CD14-positive monocyte (primary cell): ENCODE data around the gene PDPK1. TPM values are rescaled to one million over a fixed set of nuclear protein-coding genes. Genes with fewer than 3 reads are reported as not detected.
A peak's percentile ranks its signal among the peaks of the same experiment; 100 is the strongest.

Experiments used
- DNase-seq, 3 donors: peaks; one replicate each; pipeline ENCODE4 v3.0.0-alpha.2; 2011 to 2022
- H2AFZ ChIP-seq: 2 replicates; pipeline ENCODE4 v1.6.0; 2012; ENCODE audit warnings: mild to moderate bottlenecking, low read depth, low read length, inconsistent platforms; ENCODE audit not compliant: insufficient read depth, poor library complexity, severe bottlenecking
- H3K27ac ChIP-seq, 2 donors: 1 replicate in 1 of 2; 2 replicates in 1 of 2; pipeline ENCODE4 v1.5.1; 2012 to 2013; ENCODE audit warnings: low read length in 2 of 2, control low read depth in 1 of 2, inconsistent platforms in 1 of 2, low read depth in 1 of 2, mild to moderate bottlenecking in 1 of 2
- H3K27me3 ChIP-seq, 2 donors: one replicate each; pipeline versions ENCODE4 v1.6.0 to v1.6.1; 2011 to 2013; ENCODE audit warnings: low read length in 2 of 2; ENCODE audit not compliant: control insufficient read depth in 2 of 2, insufficient read depth in 2 of 2
- H3K36me3 ChIP-seq, 2 donors: replicated peaks in 1 of 2; 1 replicate in 1 of 2; 2 replicates in 1 of 2; pipeline versions ENCODE4 v1.5.1 to v1.6.1; 2012 to 2013; ENCODE audit warnings: low read length in 2 of 2, control low read depth in 1 of 2, inconsistent platforms in 1 of 2, mild to moderate bottlenecking in 1 of 2; ENCODE audit not compliant: insufficient read depth in 2 of 2, control insufficient read depth in 1 of 2
- H3K4me1 ChIP-seq, 2 donors: 1 replicate in 1 of 2; 2 replicates in 1 of 2; pipeline versions ENCODE4 v1.5.1 to v1.6.1; 2012 to 2013; ENCODE audit warnings: low read length in 2 of 2, control low read depth in 1 of 2, inconsistent platforms in 1 of 2, mild to moderate bottlenecking in 1 of 2, moderate library complexity in 1 of 2; ENCODE audit not compliant: insufficient read depth in 2 of 2, control insufficient read depth in 1 of 2
- H3K4me2 ChIP-seq: replicated peaks from 2 replicates; pipeline ENCODE3; 2012; ENCODE audit warnings: low read length, moderate library complexity, mild to moderate bottlenecking; ENCODE audit not compliant: poor library complexity, severe bottlenecking; ENCODE audit errors: extremely low read depth
- H3K4me3 ChIP-seq, 3 experiments: fragments of 200-600 bp in 1 of 3; sonication (generic) in 1 of 3; replicated peaks in 1 of 3; 1 replicate in 2 of 3; 2 replicates in 1 of 3; pipeline ENCODE4 v1.5.1; 2011 to 2013; ENCODE audit warnings: low read length in 3 of 3, mild to moderate bottlenecking in 3 of 3, control low read depth in 2 of 3, low read depth in 2 of 3, inconsistent platforms in 1 of 3, moderate library complexity in 1 of 3
- H3K79me2 ChIP-seq: 2 replicates; pipeline ENCODE4 v1.6.0; 2012; ENCODE audit warnings: mild to moderate bottlenecking, control low read depth, inconsistent platforms, low read length, moderate library complexity; ENCODE audit not compliant: insufficient read depth
- H3K9ac ChIP-seq: 2 replicates; pipeline ENCODE4 v1.6.0; 2017; ENCODE audit warnings: low read length, mild to moderate bottlenecking; ENCODE audit not compliant: insufficient read depth, poor library complexity, severe bottlenecking
- H3K9me3 ChIP-seq, 2 donors: replicated peaks in 1 of 2; 1 replicate in 1 of 2; 2 replicates in 1 of 2; pipeline versions ENCODE4 v1.5.1 to v1.6.1; 2012 to 2013; ENCODE audit warnings: low read length in 2 of 2, control low read depth in 1 of 2; ENCODE audit not compliant: control insufficient read depth in 1 of 2, insufficient read depth in 1 of 2
- H4K20me1 ChIP-seq: 2 replicates; pipeline ENCODE4 v1.6.0; 2012; ENCODE audit warnings: mild to moderate bottlenecking, low read length, control low read depth, moderate library complexity; ENCODE audit not compliant: insufficient read depth
- H3K27ac Mint-ChIP-seq, 7 donors: one replicate each; pipeline ENCODE4 v1.8.0; 2020; ENCODE audit warnings: mild to moderate bottlenecking in 7 of 7, mixed read lengths in 7 of 7, moderate library complexity in 6 of 7, inconsistent platforms in 2 of 7
- H3K27me3 Mint-ChIP-seq, 3 donors: one replicate each; pipeline ENCODE4 v1.8.0; 2021 to 2022; ENCODE audit warnings: low read depth in 3 of 3, mild to moderate bottlenecking in 3 of 3, mixed read lengths in 3 of 3, moderate library complexity in 3 of 3, inconsistent platforms in 1 of 3
- H3K36me3 Mint-ChIP-seq, 2 donors: one replicate each; pipeline ENCODE4 v1.8.0; 2020; ENCODE audit warnings: mixed read lengths in 2 of 2, inconsistent platforms in 1 of 2, mild to moderate bottlenecking in 1 of 2
- H3K4me1 Mint-ChIP-seq: one replicate; pipeline ENCODE4 v1.8.0; 2020; ENCODE audit warnings: mild to moderate bottlenecking, mixed read lengths
- H3K4me3 Mint-ChIP-seq, 2 donors: one replicate each; pipeline ENCODE4 v1.8.0; 2020; ENCODE audit warnings: mild to moderate bottlenecking in 2 of 2, mixed read lengths in 2 of 2, moderate library complexity in 1 of 2
- H3K9me3 Mint-ChIP-seq, 7 donors: one replicate each; pipeline ENCODE4 v1.8.0; 2020 to 2022; ENCODE audit warnings: mixed read lengths in 7 of 7, mild to moderate bottlenecking in 6 of 7, moderate library complexity in 6 of 7, inconsistent platforms in 2 of 7
- CTCF ChIP-seq: fragments of 200-600 bp; IDR thresholded peaks from one replicate; pipeline ENCODE4 v1.8.0; 2022; ENCODE audit warnings: antibody characterized with exemption, mild to moderate bottlenecking
- WGBS: methylation state at CpG from one replicate; pipeline ENCODE4 v1.1.5; 2013; ENCODE audit warnings: missing lambda C conversion rate; ENCODE audit not compliant: insufficient coverage; 5-methylcytosine and 5-hydroxymethylcytosine counted together
- intact Hi-C, 2 donors: fragments of 100-400 bp; cut with micrococcal nuclease; formaldehyde crosslinking; loops; one replicate each; pipeline versions ENCODE4 v1.15.0 to v1.15.1; 2023
- polyA plus RNA-seq, 3 donors: library from polyadenylated mRNA; depleted of rRNA in 1 of 3; unstranded in 2 of 3; stranded (reverse) in 1 of 3; fragments of 300-500 nt in 2 of 3; fragments of >200 nt in 1 of 3; fragmentation: Illumina TruSeq in 2 of 3; gene quantifications; 1 replicate in 2 of 3; 2 replicates in 1 of 3; pipeline ENCODE4 v1.2.3, GENCODE V29; 2012 to 2021

The PDPK1 gene
- polyA plus RNA-seq, 3 donors, result 35.6 to 45.9 (median 38.6) TPM

GRCh38 chr16:2513405-2514332, 24.2 kb upstream of the PDPK1 start, which contains the start of gene ATP6V0C:
Gene ATP6V0C, plus strand, starts transcription at chr16:2513952. Its CDS starts 152 bp downstream, at chr16:2514104.
- peak within 1 kb of the TSS; percentile 99 for H3K4me2 ChIP-seq
- H4K20me1 ChIP-seq, result peaks cover 42% of the 10 kb centered on the region
- H3K4me3 Mint-ChIP-seq, result peak within 1 kb of the TSS; percentile 98 to 99
- peaks cover 82% of the 10 kb centered on the region for H3K4me1 Mint-ChIP-seq
- intact Hi-C loops, result no loop called here
- H3K9me3 Mint-ChIP-seq, result peaks cover 0 to 9% (median 0%) of the 10 kb centered on the region in 7 donors
- peak within 1 kb of the TSS; percentile 99 to 100 (median 99) for H3K27ac Mint-ChIP-seq
- peaks cover 73 to 86% of the 10 kb centered on the region in 2 donors for H3K4me1 ChIP-seq
- H3K4me3 ChIP-seq, result peak within 1 kb of the TSS; percentile 73 to 100 (median 92)
- H3K36me3 Mint-ChIP-seq, result peaks cover 26 to 33% of the 10 kb centered on the region in 2 donors
- H3K27me3 Mint-ChIP-seq, result peaks cover 2 to 6% (median 6%) of the 10 kb centered on the region in 3 donors
- peak within 1 kb of the TSS; percentile 81 for H2AFZ ChIP-seq
- H3K27me3 ChIP-seq, result no peaks in the 10 kb centered on the region
- peak within 1 kb of the TSS; percentile 98 for H3K9ac ChIP-seq
- no peaks in the 10 kb centered on the region for H3K9me3 ChIP-seq
- WGBS, result under 1% methylated on average over 121 of the region's 122 CpGs
- peaks cover 0 to 4% of the 10 kb centered on the region in 2 donors for H3K36me3 ChIP-seq
- peak; percentile 86 to 88 (median 87) for DNase-seq
- H3K79me2 ChIP-seq, result peaks cover 77% of the 10 kb centered on the region
- no peak for TF ChIP-seq CTCF
- peak within 1 kb of the TSS; percentile 96 for H3K27ac ChIP-seq

GRCh38 chr16:2514333-2515179, 23.3 kb upstream of the PDPK1 start:
- no peak for TF ChIP-seq CTCF
- Mint-ChIP-seq H3K9me3 (peaks cover 0 to 9% (median 0%) of the 10 kb centered on the region in 7 donors), H3K27me3 (peaks cover 2 to 6% (median 6%) of the 10 kb centered on the region in 3 donors), H3K4me1 (peaks cover 82% of the 10 kb centered on the region), H3K4me3 (peak overlapping the region; percentile 98 to 99), H3K27ac (peak overlapping the region; percentile 99 to 100 (median 99)), H3K36me3 (peaks cover 30 to 41% of the 10 kb centered on the region in 2 donors)
- H3K4me3 ChIP-seq, result peak overlapping the region; percentile 73 to 100 (median 92)
- H3K4me2 ChIP-seq, result peak overlapping the region; percentile 99
- peak in 2 of 3 donors; percentile 16 to 47 for DNase-seq
- H3K9me3 ChIP-seq, result no peaks in the 10 kb centered on the region
- peaks cover 73 to 86% of the 10 kb centered on the region in 2 donors for H3K4me1 ChIP-seq
- H3K36me3 ChIP-seq, result peaks cover 6 to 13% of the 10 kb centered on the region in 2 donors
- H3K27ac ChIP-seq, result peak overlapping the region; percentile 96
- intact Hi-C loops, result no loop called here
- H2AFZ ChIP-seq, result no peak overlapping the region
- peaks cover 77% of the 10 kb centered on the region for H3K79me2 ChIP-seq
- peak overlapping the region; percentile 98 for H3K9ac ChIP-seq
- no peaks in the 10 kb centered on the region for H3K27me3 ChIP-seq
- 0% methylated on average over 47 of the region's 63 CpGs for WGBS
- H4K20me1 ChIP-seq, result peaks cover 51% of the 10 kb centered on the region
